Lower leg skin (tissue), 4 donors: ENCODE data around the gene CADM1. TPM values are rescaled to one million over a fixed set of nuclear protein-coding genes. Genes with fewer than 3 reads are reported as not detected.

Experiments used
- DNase-seq, 2 donors: peaks; one replicate each; pipeline ENCODE4 v3.0.0-alpha.2; 2019; ENCODE audit warnings: low spot score in 2 of 2
- H3K4me3 ChIP-seq: fragments of 200-600 bp; sonication (generic); 2 replicates; pipeline ENCODE4 v1.5.1; 2017; ENCODE audit warnings: mild to moderate bottlenecking, low read depth; ENCODE audit not compliant: poor library complexity, severe bottlenecking
- CTCF ChIP-seq, 3 donors: fragments of 450-650 bp; IDR thresholded peaks; one replicate each; pipeline ENCODE4 v1.5.1; 2016; ENCODE audit warnings: antibody characterized with exemption in 3 of 3, mild to moderate bottlenecking in 3 of 3, moderate library complexity in 2 of 3
- POLR2A ChIP-seq, 2 donors: fragments of 450-650 bp; IDR thresholded peaks; one replicate each; pipeline ENCODE4 v1.6.1; 2016 to 2017; ENCODE audit warnings: antibody characterized with exemption in 2 of 2, mild to moderate bottlenecking in 1 of 2, moderate library complexity in 1 of 2
- WGBS, 2 donors: methylation state at CpG; one replicate each; pipeline ENCODE4 v1.1.5; 2018; 5-methylcytosine and 5-hydroxymethylcytosine counted together
- intact Hi-C: fragments of 100-400 bp; cut with DNase I; formaldehyde crosslinking; loops from one replicate; pipeline ENCODE4 v1.15.0; 2023; ENCODE audit warnings: low total_unique reads
- total RNA-seq, 4 donors: library from RNA; depleted of rRNA; stranded (reverse); fragments of >200 nt; gene quantifications; one replicate each; pipeline ENCODE4 v1.1.0, GENCODE V29; 2016

CADM1 gene
- total RNA-seq, 4 donors from 2014 or later: 9.4 to 21.4 (median 11.8) TPM

GRCh38 chr11:115298300-115299012, 205.8 kb downstream of the CADM1 start:
- intact Hi-C loops: no loop called here
- 80 to 81% methylated on average over 8 of the region's 8 CpGs for WGBS, 2 donors
- H3K4me3 ChIP-seq: no peak overlapping the region
- no peak for DNase-seq
- no peak for TF ChIP-seq CTCF (IDR thresholded peaks at IDR 0.05)
- TF ChIP-seq POLR2A (IDR thresholded peaks at IDR 0.05): no peak

- WGBS, 2 donors: 68 to 70% methylated on average over 4 of the region's 4 CpGs
- DNase-seq: no peak
- intact Hi-C loops: no loop called here
- no peak for TF ChIP-seq POLR2A (IDR thresholded peaks at IDR 0.05)
- no peak for TF ChIP-seq CTCF (IDR thresholded peaks at IDR 0.05)
- H3K4me3 ChIP-seq: no peak overlapping the region
Observed at GRCh38 chr11:115297330-115297729, 206.9 kb downstream of the CADM1 start.

- intact Hi-C loops: no loop called here
- no peak overlapping the region for H3K4me3 ChIP-seq
- TF ChIP-seq CTCF (IDR thresholded peaks at IDR 0.05): no peak
- 82 to 93% methylated on average over 3 of the region's 3 CpGs for WGBS, 2 donors
- no peak for DNase-seq
Observed at GRCh38 chr11:115291325-115291724, 212.9 kb downstream of the CADM1 start.

GRCh38 chr11:115290893-115291292, 213.3 kb downstream of the CADM1 start:
- intact Hi-C loops: no loop called here
- WGBS, 2 donors: 83 to 85% methylated on average over 6 of the region's 6 CpGs
- H3K4me3 ChIP-seq: no peak overlapping the region
- TF ChIP-seq CTCF (IDR thresholded peaks at IDR 0.05) (no peak), POLR2A (IDR thresholded peaks at IDR 0.05) (no peak)
- DNase-seq: no peak

- H3K4me3 ChIP-seq: no peak overlapping the region
- WGBS, 2 donors: 74 to 82% methylated on average over 1 of the region's 1 CpG
- no peak for DNase-seq
- no peak for TF ChIP-seq POLR2A (IDR thresholded peaks at IDR 0.05)
- no peak for TF ChIP-seq CTCF (IDR thresholded peaks at IDR 0.05)
- intact Hi-C loops: no loop called here
Observed at GRCh38 chr11:115290479-115290878, 213.7 kb downstream of the CADM1 start.

- no peak for TF ChIP-seq CTCF (IDR thresholded peaks at IDR 0.05)
- no peak overlapping the region for H3K4me3 ChIP-seq
- WGBS, 2 donors: 83 to 88% methylated on average over 6 of the region's 6 CpGs
- intact Hi-C loops: no loop called here
- no peak for DNase-seq
Observed at GRCh38 chr11:115287266-115287665, 216.9 kb downstream of the CADM1 start.
